Stimulated activated naive CD4-positive, alpha-beta T cell treated with Interleukin-2 at 50 U/mL for 16 hours (primary cell): ENCODE data around the gene PCMT1.
"Not testable (repeated sequence)": the region's sequence is repeated elsewhere in the genome, so short reads cannot be mapped to it uniquely, and the experiment has no call there.

ENCODE experiments used
- DNase-seq: peaks from one replicate; lab custom pipeline; 2025; lab: John Stamatoyannopoulos, UW

Gene PCMT1

GRCh38 chr6:149749594-149750135, at the start of gene PCMT1:
Gene PCMT1, plus strand, starts transcription at chr6:149749741. Its CDS starts 161 bp downstream, at chr6:149749902.
- DNase-seq = peak; percentile 88

GRCh38 chr6:149701714-149702113, 47.8 kb upstream of the PCMT1 start:
- DNase-seq = no peak

- no peak for DNase-seq
Observed at GRCh38 chr6:149711711-149712110, 37.8 kb upstream of the PCMT1 start.

GRCh38 chr6:149714442-149714841, 35.1 kb upstream of the PCMT1 start:
- no peak for DNase-seq

- DNase-seq = no peak
Observed at GRCh38 chr6:149716181-149716963, 33.2 kb upstream of the PCMT1 start.

- DNase-seq = no peak
Observed at GRCh38 chr6:149717255-149717587, 32.3 kb upstream of the PCMT1 start.

- peak; percentile 91 for DNase-seq
Observed at GRCh38 chr6:149717588-149718458, 31.7 kb upstream of the PCMT1 start, which contains the start of gene LATS1. Gene LATS1, minus strand, starts transcription at chr6:149718101. Its CDS starts 15,975 bp downstream, at chr6:149702126.

- no peak for DNase-seq
Observed at GRCh38 chr6:149719531-149719930, 30.0 kb upstream of the PCMT1 start.

- no peak for DNase-seq
Observed at GRCh38 chr6:149723262-149723661, 26.3 kb upstream of the PCMT1 start.

GRCh38 chr6:149723771-149724417, 25.6 kb upstream of the PCMT1 start:
- DNase-seq = peak; percentile 38

- DNase-seq = no peak
Observed at GRCh38 chr6:149725785-149726184, 23.8 kb upstream of the PCMT1 start.

GRCh38 chr6:149727793-149728498, 21.6 kb upstream of the PCMT1 start:
- DNase-seq = no peak

- no peak for DNase-seq
Observed at GRCh38 chr6:149728499-149729234, 20.9 kb upstream of the PCMT1 start.

GRCh38 chr6:149729824-149730223, 19.7 kb upstream of the PCMT1 start:
- DNase-seq = no peak

- no peak for DNase-seq
Observed at GRCh38 chr6:149733089-149733720, 16.3 kb upstream of the PCMT1 start.

GRCh38 chr6:149734915-149735314, 14.6 kb upstream of the PCMT1 start:
- DNase-seq = no peak

- DNase-seq = not testable (repeated sequence)
Observed at GRCh38 chr6:149745252-149745651, 4.3 kb upstream of the PCMT1 start.

GRCh38 chr6:149746147-149746946, 3.2 kb upstream of the PCMT1 start, which contains the start of gene NUP43:
Gene NUP43, minus strand, starts transcription at chr6:149746529. Its CDS starts 34 bp downstream, at chr6:149746495.
- peak; percentile 94 for DNase-seq

- DNase-seq = not testable (repeated sequence)
Observed at GRCh38 chr6:149749082-149749593, 403 bp upstream of the PCMT1 start.
